ENCODE results near the gene TNFRSF6B.
A peak's percentile ranks its signal among the peaks of the same experiment; 100 is the strongest.
"Not testable (repeated sequence)": the region's sequence is repeated elsewhere in the genome, so short reads cannot be mapped to it uniquely, and the experiment has no call there.

The TNFRSF6B gene

GRCh38 chr20:63665708-63666107 is 30.7 kb upstream of the TNFRSF6B start:
- no peak overlapping the region for H2BK5ac ChIP-seq (ENCODE audit: low read length)
- no peak overlapping the region for H3K9ac ChIP-seq (ENCODE audit: low read depth, low read length, poor library complexity)
- peak overlapping the region; percentile 72 for H2BK120ac ChIP-seq (ENCODE audit: low read depth, low read length)
- no peak overlapping the region for H4K8ac ChIP-seq (ENCODE audit: low read depth, low read length)
- H3K4ac ChIP-seq (ENCODE audit: low read length): no peak overlapping the region
- H3K9me3 ChIP-seq (replicated peaks in 1 of 2; ENCODE audit: control insufficient read depth in 2 of 2, insufficient read depth in 1 of 2, low read depth in 1 of 2, low read length in 2 of 2): peaks cover 0 to 1% of the 10 kb centered on the region in 2 donors
- no peak overlapping the region for H3K27ac ChIP-seq (replicated peaks; ENCODE audit: low read length)
- H2BK15ac ChIP-seq (ENCODE audit: low read length): no peak overlapping the region
- peaks cover 8% of the 10 kb centered on the region for H3K79me1 ChIP-seq (ENCODE audit: low read depth, low read length)
- peaks cover 0 to 11% of the 10 kb centered on the region in 2 donors for H3K4me1 ChIP-seq (ENCODE audit: control insufficient read depth in 2 of 2, insufficient read depth in 1 of 2, low read depth in 1 of 2, low read length in 2 of 2)
- H4K91ac ChIP-seq (ENCODE audit: low read depth, low read length, poor library complexity): no peak overlapping the region
- WGBS, 2 donors (ENCODE audit: extremely low coverage in 2 of 2, insufficient read length in 2 of 2, insufficient replicate concordance in 1 of 2): no CpG with 5 or more reads among the region's 14 CpGs
- H2BK12ac ChIP-seq (ENCODE audit: low read length): peak overlapping the region; percentile 73
- no peaks in the 10 kb centered on the region for H3K27me3 ChIP-seq (ENCODE audit: control insufficient read depth in 3 of 3, insufficient read depth in 3 of 3, low read depth in 1 of 3, low read length in 3 of 3)
- no peak for DNase-seq (ENCODE audit: low spot score)
- peaks cover 20 to 89% of the 10 kb centered on the region in 2 donors for H3K36me3 ChIP-seq (replicated peaks in 1 of 2; ENCODE audit: control insufficient read depth in 2 of 2, insufficient read depth in 2 of 2, low read length in 2 of 2)
- no peak overlapping the region for H2AFZ ChIP-seq (ENCODE audit: low read length)
- H3K23ac ChIP-seq (ENCODE audit: low read depth, low read length, poor library complexity): peak overlapping the region; percentile 43
- peak overlapping the region; percentile 93 for H2AK5ac ChIP-seq (ENCODE audit: low read depth, low read length)
- no peak overlapping the region for H3K4me2 ChIP-seq (ENCODE audit: insufficient read depth, low read length, poor library complexity, severe bottlenecking)
- H3K18ac ChIP-seq (ENCODE audit: low read length): no peak overlapping the region
- H3K14ac ChIP-seq (ENCODE audit: low read length): no peak overlapping the region
- no peak overlapping the region for H3K4me3 ChIP-seq (ENCODE audit: low read length in 2 of 2)

- Histone ChIP-seq H4K8ac (ENCODE audit: low read depth, low read length) (no peak overlapping the region), H3K27me3 (ENCODE audit: control insufficient read depth in 3 of 3, insufficient read depth in 3 of 3, low read depth in 1 of 3, low read length in 3 of 3) (no peaks in the 10 kb centered on the region), H3K79me1 (ENCODE audit: low read depth, low read length) (peaks cover 6% of the 10 kb centered on the region), H3K27ac (replicated peaks; ENCODE audit: low read length) (no peak overlapping the region), H3K9me3 (replicated peaks in 1 of 2; ENCODE audit: control insufficient read depth in 2 of 2, insufficient read depth in 1 of 2, low read depth in 1 of 2, low read length in 2 of 2) (peaks cover 0 to 1% of the 10 kb centered on the region in 2 donors), H3K4me1 (ENCODE audit: control insufficient read depth in 2 of 2, insufficient read depth in 1 of 2, low read depth in 1 of 2, low read length in 2 of 2) (peaks cover 0 to 11% of the 10 kb centered on the region in 2 donors), H3K9ac (ENCODE audit: low read depth, low read length, poor library complexity) (no peak overlapping the region), H2AK5ac (ENCODE audit: low read depth, low read length) (no peak overlapping the region), H2BK15ac (ENCODE audit: low read length) (no peak overlapping the region), H3K14ac (ENCODE audit: low read length) (no peak overlapping the region), H2AFZ (ENCODE audit: low read length) (no peak overlapping the region), H3K23ac (ENCODE audit: low read depth, low read length, poor library complexity) (no peak overlapping the region), H2BK5ac (ENCODE audit: low read length) (no peak overlapping the region), H2BK120ac (ENCODE audit: low read depth, low read length) (no peak overlapping the region), H2BK12ac (ENCODE audit: low read length) (no peak overlapping the region), H3K4ac (ENCODE audit: low read length) (no peak overlapping the region), H3K4me2 (ENCODE audit: insufficient read depth, low read length, poor library complexity, severe bottlenecking) (no peak overlapping the region), H4K91ac (ENCODE audit: low read depth, low read length, poor library complexity) (no peak overlapping the region), H3K36me3 (replicated peaks in 1 of 2; ENCODE audit: control insufficient read depth in 2 of 2, insufficient read depth in 2 of 2, low read length in 2 of 2) (peaks cover 8 to 80% of the 10 kb centered on the region in 2 donors), H3K18ac (ENCODE audit: low read length) (no peak overlapping the region), H3K4me3 (ENCODE audit: low read length in 2 of 2) (no peak overlapping the region)
- no CpG with 5 or more reads among the region's 16 CpGs for WGBS, 2 donors (ENCODE audit: extremely low coverage in 2 of 2, insufficient read length in 2 of 2, insufficient replicate concordance in 1 of 2)
- DNase-seq (ENCODE audit: low spot score): no peak
Measured at GRCh38 chr20:63667858-63668257, 28.6 kb upstream of the TNFRSF6B start.

- Histone ChIP-seq H3K36me3 (replicated peaks in 1 of 2; ENCODE audit: control insufficient read depth in 2 of 2, insufficient read depth in 2 of 2, low read length in 2 of 2) (peaks cover 8 to 76% of the 10 kb centered on the region in 2 donors), H3K4me2 (ENCODE audit: insufficient read depth, low read length, poor library complexity, severe bottlenecking) (no peak overlapping the region), H3K9me3 (replicated peaks in 1 of 2; ENCODE audit: control insufficient read depth in 2 of 2, insufficient read depth in 1 of 2, low read depth in 1 of 2, low read length in 2 of 2) (peaks cover 0 to 1% of the 10 kb centered on the region in 2 donors), H2BK15ac (ENCODE audit: low read length) (no peak overlapping the region), H2AFZ (ENCODE audit: low read length) (no peak overlapping the region), H3K4me1 (ENCODE audit: control insufficient read depth in 2 of 2, insufficient read depth in 1 of 2, low read depth in 1 of 2, low read length in 2 of 2) (peaks cover 0 to 11% of the 10 kb centered on the region in 2 donors), H3K9ac (ENCODE audit: low read depth, low read length, poor library complexity) (no peak overlapping the region), H3K23ac (ENCODE audit: low read depth, low read length, poor library complexity) (no peak overlapping the region), H3K27ac (replicated peaks; ENCODE audit: low read length) (no peak overlapping the region), H4K8ac (ENCODE audit: low read depth, low read length) (no peak overlapping the region), H3K18ac (ENCODE audit: low read length) (no peak overlapping the region), H3K27me3 (ENCODE audit: control insufficient read depth in 3 of 3, insufficient read depth in 3 of 3, low read depth in 1 of 3, low read length in 3 of 3) (no peaks in the 10 kb centered on the region), H2BK12ac (ENCODE audit: low read length) (no peak overlapping the region), H3K79me1 (ENCODE audit: low read depth, low read length) (peaks cover 6% of the 10 kb centered on the region), H2BK120ac (ENCODE audit: low read depth, low read length) (no peak overlapping the region), H4K91ac (ENCODE audit: low read depth, low read length, poor library complexity) (no peak overlapping the region), H3K4ac (ENCODE audit: low read length) (no peak overlapping the region), H2BK5ac (ENCODE audit: low read length) (no peak overlapping the region), H3K14ac (ENCODE audit: low read length) (no peak overlapping the region), H2AK5ac (ENCODE audit: low read depth, low read length) (no peak overlapping the region), H3K4me3 (ENCODE audit: low read length in 2 of 2) (no peak overlapping the region)
- no peak for DNase-seq (ENCODE audit: low spot score)
- WGBS, 2 donors (ENCODE audit: extremely low coverage in 2 of 2, insufficient read length in 2 of 2, insufficient replicate concordance in 1 of 2): no CpG with 5 or more reads among the region's 11 CpGs
Measured at GRCh38 chr20:63668351-63668750, 28.1 kb upstream of the TNFRSF6B start.

GRCh38 chr20:63671695-63672094 is 24.8 kb upstream of the TNFRSF6B start:
- not testable (repeated sequence) for H4K91ac ChIP-seq (ENCODE audit: low read depth, low read length, poor library complexity); H4K8ac ChIP-seq (ENCODE audit: low read depth, low read length); H3K4ac ChIP-seq (ENCODE audit: low read length); H3K18ac ChIP-seq (ENCODE audit: low read length); H3K4me1 ChIP-seq (ENCODE audit: control insufficient read depth in 2 of 2, insufficient read depth in 1 of 2, low read depth in 1 of 2, low read length in 2 of 2); DNase-seq (ENCODE audit: low spot score); H3K4me3 ChIP-seq (ENCODE audit: low read length in 2 of 2); H3K27ac ChIP-seq (replicated peaks; ENCODE audit: low read length); H3K79me1 ChIP-seq (ENCODE audit: low read depth, low read length); H3K9me3 ChIP-seq (replicated peaks in 1 of 2; ENCODE audit: control insufficient read depth in 2 of 2, insufficient read depth in 1 of 2, low read depth in 1 of 2, low read length in 2 of 2); H2AK5ac ChIP-seq (ENCODE audit: low read depth, low read length); H3K4me2 ChIP-seq (ENCODE audit: insufficient read depth, low read length, poor library complexity, severe bottlenecking); H3K14ac ChIP-seq (ENCODE audit: low read length); H3K27me3 ChIP-seq (ENCODE audit: control insufficient read depth in 3 of 3, insufficient read depth in 3 of 3, low read depth in 1 of 3, low read length in 3 of 3); H2AFZ ChIP-seq (ENCODE audit: low read length); H3K23ac ChIP-seq (ENCODE audit: low read depth, low read length, poor library complexity); H2BK15ac ChIP-seq (ENCODE audit: low read length); H2BK120ac ChIP-seq (ENCODE audit: low read depth, low read length); H2BK12ac ChIP-seq (ENCODE audit: low read length); H2BK5ac ChIP-seq (ENCODE audit: low read length); H3K9ac ChIP-seq (ENCODE audit: low read depth, low read length, poor library complexity)
- no CpG with 5 or more reads among the region's 12 CpGs for WGBS, 2 donors (ENCODE audit: extremely low coverage in 2 of 2, insufficient read length in 2 of 2, insufficient replicate concordance in 1 of 2)
- peaks cover 8 to 72% of the 10 kb centered on the region in 2 donors for H3K36me3 ChIP-seq (replicated peaks in 1 of 2; ENCODE audit: control insufficient read depth in 2 of 2, insufficient read depth in 2 of 2, low read length in 2 of 2)
